Vagina (tissue), 2 donors: ENCODE data around the gene WDR48. TPM values are rescaled to one million over a fixed set of nuclear protein-coding genes. Genes with fewer than 3 reads are reported as not detected.
A peak's percentile ranks its signal among the peaks of the same experiment; 100 is the strongest.

ENCODE experiments used
- DNase-seq, 2 donors: peaks; one replicate each; pipeline ENCODE4 v3.0.0-alpha.2; 2017; ENCODE audit errors: extremely low spot score in 2 of 2
- H3K27ac ChIP-seq: fragments of 200-600 bp; sonication (generic); one replicate; pipeline ENCODE4 v1.5.1; 2019
- H3K27me3 ChIP-seq: fragments of 200-600 bp; sonication (generic); one replicate; pipeline ENCODE4 v1.5.1; 2019
- H3K36me3 ChIP-seq, 2 donors: fragments of 200-600 bp; sonication (generic); one replicate each; pipeline ENCODE4 v1.5.1; 2017 to 2019
- H3K4me1 ChIP-seq: fragments of 200-600 bp; sonication (generic); one replicate; pipeline ENCODE4 v1.5.1; 2019
- H3K4me3 ChIP-seq, 2 donors: fragments of 200-600 bp; sonication (generic); 1 replicate in 1 of 2; 2 replicates in 1 of 2; pipeline ENCODE4 v1.5.1; 2016 to 2019
- H3K9me3 ChIP-seq: fragments of 200-600 bp; sonication (generic); one replicate; pipeline ENCODE4 v1.5.1; 2019
- POLR2A ChIP-seq, 2 donors: fragments of 450-650 bp; IDR thresholded peaks; one replicate each; pipeline ENCODE4 v1.6.1; 2017; ENCODE audit warnings: antibody characterized with exemption in 2 of 2, mild to moderate bottlenecking in 2 of 2, moderate library complexity in 2 of 2
- POLR2AphosphoS5 ChIP-seq, 2 donors: sonication (generic); formaldehyde crosslinking; IDR thresholded peaks; one replicate each; pipeline ENCODE4 v1.9.0; 2017; ENCODE audit warnings: antibody characterized with exemption in 2 of 2, mild to moderate bottlenecking in 2 of 2, low read depth in 1 of 2; ENCODE audit not compliant: insufficient read depth in 1 of 2
- intact Hi-C: fragments of 100-400 bp; cut with DNase I; formaldehyde crosslinking; loops from one replicate; pipeline ENCODE4 v1.15.1; 2023
- total RNA-seq: library from RNA; depleted of rRNA; stranded (reverse); fragments of >200 nt; gene quantifications from one replicate; pipeline ENCODE4 v1.2.3, GENCODE V29; 2016
- TF ChIP-seq, protein P1 (sequence below), 3 experiments: fragments of 450-650 bp in 2 of 3; fragments of 200-600 bp in 1 of 3; sonication (generic) in 1 of 3; IDR thresholded peaks; one replicate each; pipeline ENCODE4 v1.5.1; 2017 to 2019; ENCODE audit warnings: antibody characterized with exemption in 3 of 3, mild to moderate bottlenecking in 2 of 3, moderate library complexity in 2 of 3

WDR48 gene
- total RNA-seq = 43.7 TPM

DNA sequence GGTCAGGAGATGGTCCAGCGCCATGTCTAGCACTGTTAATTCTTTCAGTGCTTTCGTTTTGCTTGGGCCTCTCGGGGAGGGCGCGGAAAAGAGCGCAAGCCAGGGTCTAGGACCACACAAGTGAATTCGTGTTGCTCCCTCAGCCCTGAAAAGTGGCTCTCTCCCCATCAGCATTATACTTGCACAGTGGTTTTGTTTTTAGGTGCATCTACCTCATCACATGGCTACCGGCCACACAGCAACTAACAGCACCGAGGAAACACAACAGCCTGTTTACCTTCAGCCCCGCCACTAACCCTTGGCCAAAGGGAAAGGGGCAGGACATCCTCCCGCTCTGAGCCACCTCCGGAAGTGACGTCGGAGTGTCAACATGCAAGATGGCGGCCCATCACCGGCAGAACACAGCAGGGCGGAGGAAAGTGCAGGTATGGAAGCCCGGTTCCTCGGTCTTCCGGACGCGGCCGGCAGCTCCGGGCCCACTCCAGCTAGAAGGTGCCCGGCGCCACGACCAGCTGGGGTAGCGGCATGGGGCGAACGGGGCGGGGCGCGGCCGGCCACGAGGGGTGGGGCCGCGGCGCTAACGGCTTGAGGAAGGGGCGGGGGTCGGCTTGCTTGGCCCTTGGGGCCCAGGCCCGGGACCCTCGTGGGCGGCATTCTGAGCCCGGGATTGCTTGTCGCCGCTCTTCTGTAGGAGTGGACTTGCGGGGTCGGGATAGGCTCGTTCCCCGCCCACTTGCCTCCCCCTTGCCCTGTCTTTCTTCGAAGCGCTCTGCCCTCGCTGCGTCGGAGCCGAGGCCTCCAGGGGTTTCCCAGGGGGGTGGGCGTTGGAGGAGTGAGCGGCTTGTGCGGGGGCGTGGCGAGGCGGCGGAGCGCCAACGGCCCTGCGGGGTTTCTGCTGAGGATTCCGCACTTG lies at the start of gene WDR48, which contains the start of gene SCN11A:
WDR48 (plus strand) TSS at position 368 of the 913 bp plus-strand sequence; CDS start at position 378, 10 bp downstream.
SCN11A (minus strand) TSS at position 296 of the 913 bp plus-strand sequence. CDS start 101,582 bp downstream, outside the sequence.
- H3K27ac ChIP-seq = peak within 1 kb of the TSS; percentile 94
- no peaks in the 10 kb centered on the region for H3K9me3 ChIP-seq
- no peaks in the 10 kb centered on the region for H3K27me3 ChIP-seq
- peak in 1 of 2 donors; percentile 93 for DNase-seq
- no peaks in the 10 kb centered on the region for H3K36me3 ChIP-seq
- TF ChIP-seq, protein P1, sequence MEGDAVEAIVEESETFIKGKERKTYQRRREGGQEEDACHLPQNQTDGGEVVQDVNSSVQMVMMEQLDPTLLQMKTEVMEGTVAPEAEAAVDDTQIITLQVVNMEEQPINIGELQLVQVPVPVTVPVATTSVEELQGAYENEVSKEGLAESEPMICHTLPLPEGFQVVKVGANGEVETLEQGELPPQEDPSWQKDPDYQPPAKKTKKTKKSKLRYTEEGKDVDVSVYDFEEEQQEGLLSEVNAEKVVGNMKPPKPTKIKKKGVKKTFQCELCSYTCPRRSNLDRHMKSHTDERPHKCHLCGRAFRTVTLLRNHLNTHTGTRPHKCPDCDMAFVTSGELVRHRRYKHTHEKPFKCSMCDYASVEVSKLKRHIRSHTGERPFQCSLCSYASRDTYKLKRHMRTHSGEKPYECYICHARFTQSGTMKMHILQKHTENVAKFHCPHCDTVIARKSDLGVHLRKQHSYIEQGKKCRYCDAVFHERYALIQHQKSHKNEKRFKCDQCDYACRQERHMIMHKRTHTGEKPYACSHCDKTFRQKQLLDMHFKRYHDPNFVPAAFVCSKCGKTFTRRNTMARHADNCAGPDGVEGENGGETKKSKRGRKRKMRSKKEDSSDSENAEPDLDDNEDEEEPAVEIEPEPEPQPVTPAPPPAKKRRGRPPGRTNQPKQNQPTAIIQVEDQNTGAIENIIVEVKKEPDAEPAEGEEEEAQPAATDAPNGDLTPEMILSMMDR (IDR thresholded peaks at IDR 0.05) = no peak
- TF ChIP-seq POLR2AphosphoS5 (IDR thresholded peaks at IDR 0.05; ENCODE audit: insufficient read depth in 1 of 2, low read depth in 1 of 2) (peak; percentile 91 to 92), POLR2A (IDR thresholded peaks at IDR 0.05) (peak in 1 of 2 donors; percentile 77)
- H3K4me3 ChIP-seq = peak within 1 kb of the TSS; percentile 68 to 95
- H3K4me1 ChIP-seq = peaks cover 43% of the 10 kb centered on the region
- intact Hi-C loops = no loop called here

DNA sequence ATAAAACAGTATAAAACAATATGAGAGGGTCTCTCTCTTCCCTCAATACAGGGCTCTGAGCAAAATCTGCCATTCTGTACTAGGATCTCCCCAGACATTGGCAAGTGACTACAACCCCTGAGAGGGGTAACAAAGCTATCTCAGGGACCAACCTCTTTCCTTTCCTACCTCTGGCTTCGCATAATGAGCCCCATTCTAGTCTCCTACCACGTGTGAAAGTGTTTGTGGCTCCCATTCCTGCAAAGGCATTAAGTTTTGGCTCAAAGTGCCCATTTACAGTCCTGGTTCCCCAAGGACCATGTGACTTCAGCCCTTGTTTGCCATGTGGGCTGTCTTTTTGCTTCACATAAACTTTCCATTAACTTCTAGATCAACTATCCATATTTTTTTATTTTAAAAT lies 46.5 kb upstream of the WDR48 start:
- no peaks in the 10 kb centered on the region for H3K4me1 ChIP-seq
- H3K9me3 ChIP-seq = no peaks in the 10 kb centered on the region
- peak in 1 of 2 donors; percentile 16 for DNase-seq
- H3K4me3 ChIP-seq = no peak overlapping the region
- H3K27me3 ChIP-seq = no peaks in the 10 kb centered on the region
- H3K27ac ChIP-seq = no peak overlapping the region
- no peak for TF ChIP-seq POLR2A (IDR thresholded peaks at IDR 0.05)
- no peak for TF ChIP-seq POLR2AphosphoS5 (IDR thresholded peaks at IDR 0.05; ENCODE audit: insufficient read depth in 1 of 2, low read depth in 1 of 2)
- TF ChIP-seq, protein P1 (IDR thresholded peaks at IDR 0.05) = no peak
- intact Hi-C loops = no loop called here
- no peaks in the 10 kb centered on the region for H3K36me3 ChIP-seq

DNA sequence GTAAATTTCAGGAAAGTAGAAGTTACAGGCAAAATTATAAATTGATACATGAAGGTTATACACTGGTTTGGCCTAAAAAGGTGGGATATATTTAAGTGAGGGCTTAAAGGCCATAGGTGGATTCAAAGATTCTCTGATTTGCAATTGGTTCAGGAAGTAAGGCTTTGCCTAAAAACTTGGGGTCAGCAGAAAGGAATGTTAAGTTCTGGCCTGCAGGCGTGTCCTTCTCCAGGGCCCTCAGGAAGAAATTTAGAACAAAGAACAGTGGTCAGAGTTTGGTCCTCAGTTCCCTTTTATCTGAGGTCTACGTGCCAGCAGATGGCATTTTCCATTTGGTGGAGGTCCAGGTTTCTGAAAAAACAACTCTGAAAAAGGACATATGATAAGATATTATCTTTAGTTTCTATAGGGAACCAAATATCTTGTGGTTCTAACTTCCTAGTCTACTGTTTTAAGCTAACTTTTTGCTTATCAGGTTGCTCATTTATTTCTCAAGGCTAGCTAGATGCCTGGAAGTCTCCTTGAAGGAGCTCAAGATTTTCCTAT lies 40.6 kb upstream of the WDR48 start:
- Histone ChIP-seq H3K9me3 (no peaks in the 10 kb centered on the region), H3K27ac (no peak overlapping the region), H3K4me3 (no peak overlapping the region), H3K36me3 (no peaks in the 10 kb centered on the region), H3K4me1 (no peaks in the 10 kb centered on the region), H3K27me3 (no peaks in the 10 kb centered on the region)
- intact Hi-C loops = no loop called here
- TF ChIP-seq POLR2A (IDR thresholded peaks at IDR 0.05) (no peak), POLR2AphosphoS5 (IDR thresholded peaks at IDR 0.05; ENCODE audit: insufficient read depth in 1 of 2, low read depth in 1 of 2) (no peak)
- TF ChIP-seq, protein P1 (IDR thresholded peaks at IDR 0.05) = no peak
- no peak for DNase-seq

DNA sequence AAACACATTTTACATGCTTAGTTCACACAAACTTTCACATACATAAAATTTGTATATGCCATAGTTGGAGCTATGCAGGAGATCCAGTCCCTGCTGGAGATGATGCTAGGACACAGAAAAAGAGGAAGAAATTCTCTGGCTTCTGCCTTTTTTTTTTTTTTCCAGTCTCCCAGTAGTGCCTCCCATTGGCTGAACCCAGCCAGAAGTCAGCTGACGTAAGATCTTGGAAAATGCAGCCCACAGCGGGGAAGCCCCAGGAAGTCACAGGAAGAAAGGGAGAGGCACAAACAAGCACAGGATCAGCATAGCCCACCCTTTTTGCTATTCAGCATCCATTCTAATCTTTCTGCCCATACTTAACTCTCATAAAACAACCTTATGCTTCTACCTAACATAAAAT lies 38.5 kb upstream of the WDR48 start:
- Histone ChIP-seq H3K9me3 (no peaks in the 10 kb centered on the region), H3K4me3 (no peak overlapping the region), H3K27ac (no peak overlapping the region), H3K36me3 (no peaks in the 10 kb centered on the region), H3K4me1 (no peaks in the 10 kb centered on the region), H3K27me3 (no peaks in the 10 kb centered on the region)
- TF ChIP-seq, protein P1 (IDR thresholded peaks at IDR 0.05) = no peak
- no peak for TF ChIP-seq POLR2A (IDR thresholded peaks at IDR 0.05)
- no peak for TF ChIP-seq POLR2AphosphoS5 (IDR thresholded peaks at IDR 0.05; ENCODE audit: insufficient read depth in 1 of 2, low read depth in 1 of 2)
- intact Hi-C loops = no loop called here
- no peak for DNase-seq
